A549 (cell line): ENCODE data around the gene TBC1D19. TPM values are rescaled to one million over a fixed set of nuclear protein-coding genes. Genes with fewer than 3 reads are reported as not detected.
"Not testable (repeated sequence)": the region's sequence is repeated elsewhere in the genome, so short reads cannot be mapped to it uniquely, and the experiment has no call there.

Experiments used
- ATAC-seq, 2 experiments: fragments of 200-7000 bp in 1 of 2; fragments of >200 bp in 1 of 2; cut with Nextera tagmentation in 1 of 2; cut with Tn5 transposase in 1 of 2; 3 replicates each; pipeline versions ENCODE4 v1.8.0 to v1.9.1; 2018 to 2020; ENCODE audit warnings: mild to moderate bottlenecking in 1 of 2, moderate library complexity in 1 of 2
- CTCF ChIA-PET: fragments of 300-600 bp; sonication (Branson Sonifier 250); formaldehyde crosslinking; extraction: SDS; loops from one replicate; lab custom pipeline; 2021; ENCODE audit warnings: antibody characterized with exemption, inconsistent platforms; lab: Yijun Ruan, JAX
- POLR2A ChIA-PET: fragments of 350-600 bp; formaldehyde crosslinking; extraction: SDS; loops from one replicate; lab custom pipeline; 2021; ENCODE audit warnings: antibody characterized with exemption, inconsistent platforms; lab: Yijun Ruan, JAX
- DNase-seq, 2 experiments: peaks; one replicate each; pipeline versions ENCODE4 v3.0.0 to v3.0.0-alpha.2; 2011 to 2016; ENCODE audit warnings: low read depth in 1 of 2, low spot score in 1 of 2
- FAIRE-seq: peaks from 2 replicates; lab custom pipeline; 2011; peaks lifted over from hg19 to GRCh38; lab: Jason Lieb, UNC
- H3K27ac ChIP-seq, 2 experiments: fragments of >200 bp; sonication (Bioruptor Twin); formaldehyde crosslinking; 3 replicates each; pipeline ENCODE4 v1.5.1; 2016 to 2017
- H3K4me1 ChIP-seq: fragments of >200 bp; sonication (Bioruptor Twin); formaldehyde crosslinking; 3 replicates; pipeline ENCODE4 v1.6.1; 2016
- H3K4me2 ChIP-seq: fragments of >200 bp; sonication (Bioruptor Twin); formaldehyde crosslinking; 3 replicates; pipeline ENCODE4 v1.6.1; 2016
- H3K4me3 ChIP-seq: fragments of >200 bp; sonication (Bioruptor Twin); formaldehyde crosslinking; 3 replicates; pipeline ENCODE4 v1.5.1; 2016
- H3K9me3 ChIP-seq: fragments of >200 bp; sonication (Bioruptor Twin); formaldehyde crosslinking; 3 replicates; pipeline ENCODE4 v1.6.1; 2016
- BHLHE40 ChIP-seq: IDR thresholded peaks from 2 replicates; pipeline ENCODE4 v1.6.1; 2012; ENCODE audit warnings: low read depth, low read length, inconsistent platforms
- CBX2 ChIP-seq: fragments of 200-600 bp; sonication (generic); IDR thresholded peaks from 2 replicates; pipeline ENCODE4 v1.6.1; 2016; ENCODE audit warnings: low read depth, mild to moderate bottlenecking, borderline replicate concordance
- CEBPB ChIP-seq, 2 experiments: fragments of >200 bp in 1 of 2; sonication (Bioruptor Twin) in 1 of 2; formaldehyde crosslinking in 1 of 2; IDR thresholded peaks; 2 replicates each; pipeline ENCODE4 v1.6.1; 2012 to 2016
- CHD4 ChIP-seq: fragments of 200-600 bp; sonication (generic); IDR thresholded peaks from 2 replicates; pipeline ENCODE4 v1.6.1; 2016; ENCODE audit warnings: antibody characterized with exemption, mild to moderate bottlenecking, borderline replicate concordance
- EHMT2 ChIP-seq: fragments of 200-600 bp; sonication (generic); IDR thresholded peaks from 2 replicates; pipeline ENCODE4 v1.6.1; 2016; ENCODE audit warnings: antibody characterized with exemption, low read depth, mild to moderate bottlenecking, moderate library complexity
- EP300 ChIP-seq, 2 experiments: fragments of >200 bp; sonication (Bioruptor Twin); formaldehyde crosslinking; IDR thresholded peaks; 2 replicates in 1 of 2; 3 replicates in 1 of 2; pipeline ENCODE4 v1.6.1; 2016 to 2017
- FOSL2 ChIP-seq, 2 experiments: fragments of 450-650 bp in 1 of 2; fragments of >200 bp in 1 of 2; sonication (Bioruptor Twin) in 1 of 2; formaldehyde crosslinking; IDR thresholded peaks; 2 replicates each; pipeline versions ENCODE4 v1.5.0 to v1.6.1; 2016 to 2020; ENCODE audit warnings: mild to moderate bottlenecking in 1 of 2, moderate library complexity in 1 of 2
- HDAC2 ChIP-seq: fragments of 200-600 bp; sonication (generic); IDR thresholded peaks from 2 replicates; pipeline ENCODE4 v1.6.1; 2016
- HOXA7 ChIP-seq: fragments of 250-450 bp; sonication (Bioruptor Pico); IDR thresholded peaks from 2 replicates; pipeline ENCODE4 v1.5.0; 2020; ENCODE audit warnings: mild to moderate bottlenecking, moderate library complexity
- HOXB5 ChIP-seq: fragments of 250-450 bp; sonication (Bioruptor Pico); IDR thresholded peaks from 2 replicates; pipeline ENCODE4 v1.5.0; 2020; ENCODE audit warnings: mild to moderate bottlenecking, moderate library complexity
- JUN ChIP-seq, 2 experiments: fragments of >200 bp; sonication (Bioruptor Twin); formaldehyde crosslinking; IDR thresholded peaks; 2 replicates in 1 of 2; 3 replicates in 1 of 2; pipeline ENCODE4 v1.6.1; 2016 to 2017
- KDM5A ChIP-seq: fragments of 200-600 bp; sonication (generic); IDR thresholded peaks from 2 replicates; pipeline ENCODE4 v1.6.1; 2016; ENCODE audit warnings: antibody characterized with exemption, mild to moderate bottlenecking
- NPAS2 ChIP-seq: fragments of 250-450 bp; sonication (Bioruptor Pico); IDR thresholded peaks from 2 replicates; pipeline ENCODE4 v1.8.0; 2022; ENCODE audit warnings: mild to moderate bottlenecking, moderate library complexity, borderline replicate concordance
- POLR2AphosphoS2 ChIP-seq: conservative IDR thresholded peaks from 2 replicates; pipeline ENCODE4 v1.6.1; 2012; ENCODE audit warnings: low read length, improper control_type of control experiment, inconsistent platforms
- RAD21 ChIP-seq, 2 experiments: fragments of >200 bp in 1 of 2; sonication (Bioruptor Twin) in 1 of 2; formaldehyde crosslinking in 1 of 2; IDR thresholded peaks in 1 of 2; conservative IDR thresholded peaks in 1 of 2; 2 replicates in 1 of 2; 3 replicates in 1 of 2; pipeline ENCODE4 v1.6.1; 2012 to 2018; ENCODE audit warnings: inconsistent platforms in 1 of 2
- RARB ChIP-seq: fragments of 250-450 bp; sonication (Bioruptor Pico); IDR thresholded peaks from 2 replicates; pipeline ENCODE4 v1.8.0; 2021; ENCODE audit warnings: mild to moderate bottlenecking, moderate library complexity
- RFX5 ChIP-seq: fragments of 450-650 bp; IDR thresholded peaks from 2 replicates; pipeline ENCODE4 v1.7.1; 2014; ENCODE audit warnings: antibody characterized with exemption, mild to moderate bottlenecking, moderate library complexity
- SMC3 ChIP-seq: fragments of >200 bp; sonication (Bioruptor Twin); formaldehyde crosslinking; IDR thresholded peaks from 3 replicates; pipeline ENCODE4 v1.6.1; 2018; ENCODE audit warnings: inconsistent platforms
- SREBF2 ChIP-seq: fragments of 450-650 bp; IDR thresholded peaks from 2 replicates; pipeline ENCODE4 v1.6.1; 2014; ENCODE audit warnings: mild to moderate bottlenecking, moderate library complexity
- ZC3H11A ChIP-seq: fragments of 450-650 bp; IDR thresholded peaks from 2 replicates; pipeline ENCODE4 v1.6.1; 2014; ENCODE audit warnings: antibody characterized with exemption, mild to moderate bottlenecking
- ZFP36 ChIP-seq: fragments of 450-650 bp; IDR thresholded peaks from 2 replicates; pipeline ENCODE4 v1.6.1; 2014; ENCODE audit warnings: borderline replicate concordance; ENCODE audit not compliant: partially characterized antibody
- WGBS: methylation state at CpG from one replicate; pipeline ENCODE4 v1.1.6; 2017; ENCODE audit errors: missing lambda C conversion rate; 5-methylcytosine and 5-hydroxymethylcytosine counted together
- polyA plus RNA-seq, 4 experiments: library from polyadenylated mRNA; depleted of rRNA in 3 of 4; stranded (reverse); fragments of >200 nt; fragmentation: RNase III in 1 of 4; extraction: RNeasy Plus Mini Kit Qiagen cat#74134 plus additional on column Dnase treatment in 1 of 4; gene quantifications; 2 replicates in 3 of 4; 3 replicates in 1 of 4; pipeline ENCODE4 v1.2.3, GENCODE V29; 2011 to 2017
- TF ChIP-seq, protein P1 (sequence below): fragments of >200 bp; sonication (Bioruptor Twin); formaldehyde crosslinking; IDR thresholded peaks from 3 replicates; pipeline ENCODE4 v1.6.1; 2016
- TF ChIP-seq, protein P2 (sequence below): fragments of >200 bp; sonication (Bioruptor Twin); formaldehyde crosslinking; IDR thresholded peaks from 3 replicates; pipeline ENCODE4 v1.5.1; 2016
- TF ChIP-seq, protein P3 (sequence below): fragments of 200-600 bp; sonication (generic); IDR thresholded peaks from 2 replicates; pipeline ENCODE4 v1.6.1; 2016; ENCODE audit warnings: antibody characterized with exemption, mild to moderate bottlenecking, moderate library complexity
- TF ChIP-seq, protein P4 (sequence below): fragments of 250-450 bp; sonication (Bioruptor Pico); IDR thresholded peaks from 2 replicates; pipeline ENCODE4 v1.5.0; 2021; ENCODE audit warnings: mild to moderate bottlenecking, moderate library complexity, borderline replicate concordance
- TF ChIP-seq, protein P5 (sequence below): IDR thresholded peaks from 2 replicates; pipeline ENCODE4 v1.6.1; 2012

TBC1D19 gene
- polyA plus RNA-seq, 2 of the 4 experiments (the other 2 are of a cell fraction) = 4.1 to 11.7 TPM

DNA sequence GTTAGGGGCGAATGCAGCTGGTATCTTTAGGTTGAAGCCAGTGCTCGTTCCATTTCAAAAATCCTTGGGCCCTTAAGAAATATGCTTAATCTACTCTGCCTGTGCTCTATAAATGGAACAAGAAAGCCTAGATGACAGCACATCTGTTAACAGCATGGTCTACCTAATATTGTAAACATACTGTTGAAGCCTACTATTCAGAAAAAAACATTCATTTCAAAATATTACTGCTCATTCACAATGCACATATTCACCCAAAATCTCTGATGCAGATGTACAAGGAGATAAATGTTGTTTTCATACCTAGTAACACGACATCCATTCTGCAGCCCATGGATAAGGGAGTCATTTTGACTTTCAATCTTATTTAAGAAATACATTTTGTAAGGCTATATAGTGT lies 106.6 kb downstream of the TBC1D19 start:
- ChIA-PET CTCF (no interaction called here), POLR2A (no interaction called here)
- ATAC-seq = no peak
- no peak for DNase-seq
- H3K9me3 ChIP-seq = no peaks in the 10 kb centered on the region
- H3K27ac ChIP-seq = no peak overlapping the region
- no peak overlapping the region for H3K4me3 ChIP-seq
- FAIRE-seq = no peak
- H3K4me2 ChIP-seq = no peak overlapping the region
- 63% methylated on average over 3 of the region's 3 CpGs for WGBS
- peaks cover 8% of the 10 kb centered on the region; the same call in 1 of the 3 replicates for H3K4me1 ChIP-seq
- no peak for TF ChIP-seq NPAS2 (CRISPR knock-in tag)
- no peak for TF ChIP-seq RARB (CRISPR knock-in tag)
- no peak for TF ChIP-seq HDAC2
- no peak for TF ChIP-seq EHMT2
- no peak for TF ChIP-seq CEBPB (IDR thresholded peaks at IDR 0.05)
- TF ChIP-seq, protein P1, sequence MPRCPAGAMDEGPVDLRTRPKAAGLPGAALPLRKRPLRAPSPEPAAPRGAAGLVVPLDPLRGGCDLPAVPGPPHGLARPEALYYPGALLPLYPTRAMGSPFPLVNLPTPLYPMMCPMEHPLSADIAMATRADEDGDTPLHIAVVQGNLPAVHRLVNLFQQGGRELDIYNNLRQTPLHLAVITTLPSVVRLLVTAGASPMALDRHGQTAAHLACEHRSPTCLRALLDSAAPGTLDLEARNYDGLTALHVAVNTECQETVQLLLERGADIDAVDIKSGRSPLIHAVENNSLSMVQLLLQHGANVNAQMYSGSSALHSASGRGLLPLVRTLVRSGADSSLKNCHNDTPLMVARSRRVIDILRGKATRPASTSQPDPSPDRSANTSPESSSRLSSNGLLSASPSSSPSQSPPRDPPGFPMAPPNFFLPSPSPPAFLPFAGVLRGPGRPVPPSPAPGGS = no peak

DNA sequence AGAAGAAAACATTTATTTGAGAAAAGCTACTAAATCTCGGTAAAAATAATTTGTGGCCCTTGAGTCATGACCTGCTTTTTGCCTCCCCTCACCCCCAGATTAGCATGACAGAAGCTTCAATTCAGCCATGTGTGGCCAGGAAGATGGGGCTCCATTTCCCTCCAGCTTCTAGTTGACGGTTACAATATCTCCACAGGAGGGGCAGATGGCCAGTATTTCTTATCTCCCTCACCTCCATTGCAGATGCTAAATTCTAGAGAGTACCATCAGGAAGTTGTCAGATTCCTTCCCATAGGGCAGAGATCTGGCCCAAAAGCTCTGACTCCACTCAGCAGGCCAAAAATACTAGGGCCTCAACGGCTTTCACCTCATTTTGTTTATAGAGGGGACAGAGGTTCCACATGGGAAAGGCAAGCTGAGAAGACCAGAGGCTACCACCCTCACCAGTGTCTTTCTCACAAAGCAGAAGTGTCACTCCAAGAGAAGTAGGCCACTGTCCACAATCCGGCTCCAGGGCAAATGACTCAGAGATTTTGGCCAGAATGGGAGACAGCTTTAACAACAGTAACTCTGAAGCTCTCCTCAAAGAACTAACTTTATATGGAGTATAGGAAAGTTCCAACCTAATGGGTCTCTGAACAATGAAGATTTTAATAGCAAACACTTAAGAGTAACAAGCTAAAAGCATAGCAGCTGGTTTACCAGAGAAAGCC lies 108.3 kb downstream of the TBC1D19 start:
- ATAC-seq (no peak), FAIRE-seq (no peak)
- CTCF ChIA-PET = interaction anchor here (1.2 kb wide), 1 partner anchor 26 kb away, joined by 3 read pairs; no protein-coding TSS in a partner anchor
- WGBS = 94% methylated on average over 4 of the region's 4 CpGs
- no peak overlapping the region for H3K4me3 ChIP-seq
- TF ChIP-seq KDM5A = no peak
- TF ChIP-seq SMC3 = no peak
- no peak for TF ChIP-seq HOXB5 (CRISPR knock-in tag)
- no peak for TF ChIP-seq ZFP36
- TF ChIP-seq SREBF2 = no peak
- TF ChIP-seq BHLHE40 = no peak
- TF ChIP-seq, protein P2, sequence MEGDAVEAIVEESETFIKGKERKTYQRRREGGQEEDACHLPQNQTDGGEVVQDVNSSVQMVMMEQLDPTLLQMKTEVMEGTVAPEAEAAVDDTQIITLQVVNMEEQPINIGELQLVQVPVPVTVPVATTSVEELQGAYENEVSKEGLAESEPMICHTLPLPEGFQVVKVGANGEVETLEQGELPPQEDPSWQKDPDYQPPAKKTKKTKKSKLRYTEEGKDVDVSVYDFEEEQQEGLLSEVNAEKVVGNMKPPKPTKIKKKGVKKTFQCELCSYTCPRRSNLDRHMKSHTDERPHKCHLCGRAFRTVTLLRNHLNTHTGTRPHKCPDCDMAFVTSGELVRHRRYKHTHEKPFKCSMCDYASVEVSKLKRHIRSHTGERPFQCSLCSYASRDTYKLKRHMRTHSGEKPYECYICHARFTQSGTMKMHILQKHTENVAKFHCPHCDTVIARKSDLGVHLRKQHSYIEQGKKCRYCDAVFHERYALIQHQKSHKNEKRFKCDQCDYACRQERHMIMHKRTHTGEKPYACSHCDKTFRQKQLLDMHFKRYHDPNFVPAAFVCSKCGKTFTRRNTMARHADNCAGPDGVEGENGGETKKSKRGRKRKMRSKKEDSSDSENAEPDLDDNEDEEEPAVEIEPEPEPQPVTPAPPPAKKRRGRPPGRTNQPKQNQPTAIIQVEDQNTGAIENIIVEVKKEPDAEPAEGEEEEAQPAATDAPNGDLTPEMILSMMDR = no peak
- TF ChIP-seq CHD4 = no peak
- no peak for TF ChIP-seq EP300 (IDR thresholded peaks at IDR 0.05)
- no peak for TF ChIP-seq HOXA7
- TF ChIP-seq POLR2AphosphoS2 = no peak
- no peak for TF ChIP-seq RFX5
- TF ChIP-seq, protein P3, sequence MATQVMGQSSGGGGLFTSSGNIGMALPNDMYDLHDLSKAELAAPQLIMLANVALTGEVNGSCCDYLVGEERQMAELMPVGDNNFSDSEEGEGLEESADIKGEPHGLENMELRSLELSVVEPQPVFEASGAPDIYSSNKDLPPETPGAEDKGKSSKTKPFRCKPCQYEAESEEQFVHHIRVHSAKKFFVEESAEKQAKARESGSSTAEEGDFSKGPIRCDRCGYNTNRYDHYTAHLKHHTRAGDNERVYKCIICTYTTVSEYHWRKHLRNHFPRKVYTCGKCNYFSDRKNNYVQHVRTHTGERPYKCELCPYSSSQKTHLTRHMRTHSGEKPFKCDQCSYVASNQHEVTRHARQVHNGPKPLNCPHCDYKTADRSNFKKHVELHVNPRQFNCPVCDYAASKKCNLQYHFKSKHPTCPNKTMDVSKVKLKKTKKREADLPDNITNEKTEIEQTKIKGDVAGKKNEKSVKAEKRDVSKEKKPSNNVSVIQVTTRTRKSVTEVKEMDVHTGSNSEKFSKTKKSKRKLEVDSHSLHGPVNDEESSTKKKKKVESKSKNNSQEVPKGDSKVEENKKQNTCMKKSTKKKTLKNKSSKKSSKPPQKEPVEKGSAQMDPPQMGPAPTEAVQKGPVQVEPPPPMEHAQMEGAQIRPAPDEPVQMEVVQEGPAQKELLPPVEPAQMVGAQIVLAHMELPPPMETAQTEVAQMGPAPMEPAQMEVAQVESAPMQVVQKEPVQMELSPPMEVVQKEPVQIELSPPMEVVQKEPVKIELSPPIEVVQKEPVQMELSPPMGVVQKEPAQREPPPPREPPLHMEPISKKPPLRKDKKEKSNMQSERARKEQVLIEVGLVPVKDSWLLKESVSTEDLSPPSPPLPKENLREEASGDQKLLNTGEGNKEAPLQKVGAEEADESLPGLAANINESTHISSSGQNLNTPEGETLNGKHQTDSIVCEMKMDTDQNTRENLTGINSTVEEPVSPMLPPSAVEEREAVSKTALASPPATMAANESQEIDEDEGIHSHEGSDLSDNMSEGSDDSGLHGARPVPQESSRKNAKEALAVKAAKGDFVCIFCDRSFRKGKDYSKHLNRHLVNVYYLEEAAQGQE = no peak
- no peak for TF ChIP-seq RAD21 (conservative IDR thresholded peaks at IDR 0.05 in 1 of 2, IDR thresholded peaks at IDR 0.05 in 1 of 2)
- no peak for TF ChIP-seq FOSL2 (IDR thresholded peaks at IDR 0.05)
- TF ChIP-seq FOSL2 (CRISPR knock-in tag; IDR thresholded peaks at IDR 0.05) = no peak
- TF ChIP-seq CBX2 = no peak
- no peak for TF ChIP-seq ZC3H11A
- TF ChIP-seq, protein P4, sequence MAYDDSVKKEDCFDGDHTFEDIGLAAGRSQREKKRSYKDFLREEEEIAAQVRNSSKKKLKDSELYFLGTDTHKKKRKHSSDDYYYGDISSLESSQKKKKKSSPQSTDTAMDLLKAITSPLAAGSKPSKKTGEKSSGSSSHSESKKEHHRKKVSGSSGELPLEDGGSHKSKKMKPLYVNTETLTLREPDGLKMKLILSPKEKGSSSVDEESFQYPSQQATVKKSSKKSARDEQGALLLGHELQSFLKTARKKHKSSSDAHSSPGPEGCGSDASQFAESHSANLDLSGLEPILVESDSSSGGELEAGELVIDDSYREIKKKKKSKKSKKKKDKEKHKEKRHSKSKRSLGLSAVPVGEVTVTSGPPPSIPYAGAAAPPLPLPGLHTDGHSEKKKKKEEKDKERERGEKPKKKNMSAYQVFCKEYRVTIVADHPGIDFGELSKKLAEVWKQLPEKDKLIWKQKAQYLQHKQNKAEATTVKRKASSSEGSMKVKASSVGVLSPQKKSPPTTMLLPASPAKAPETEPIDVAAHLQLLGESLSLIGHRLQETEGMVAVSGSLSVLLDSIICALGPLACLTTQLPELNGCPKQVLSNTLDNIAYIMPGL (CRISPR knock-in tag) = no peak
- TF ChIP-seq, protein P5, sequence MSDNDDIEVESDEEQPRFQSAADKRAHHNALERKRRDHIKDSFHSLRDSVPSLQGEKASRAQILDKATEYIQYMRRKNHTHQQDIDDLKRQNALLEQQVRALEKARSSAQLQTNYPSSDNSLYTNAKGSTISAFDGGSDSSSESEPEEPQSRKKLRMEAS = no peak
- TF ChIP-seq JUN (IDR thresholded peaks at IDR 0.05) = no peak
- TF ChIP-seq, all 56 proteins: peak for 0
- H3K4me1 ChIP-seq = peaks cover 8% of the 10 kb centered on the region; the same call in 1 of the 3 replicates
- H3K4me2 ChIP-seq = no peak overlapping the region
- H3K27ac ChIP-seq = no peak overlapping the region
- no peaks in the 10 kb centered on the region for H3K9me3 ChIP-seq
- no peak for DNase-seq
- POLR2A ChIA-PET = no interaction called here

DNA sequence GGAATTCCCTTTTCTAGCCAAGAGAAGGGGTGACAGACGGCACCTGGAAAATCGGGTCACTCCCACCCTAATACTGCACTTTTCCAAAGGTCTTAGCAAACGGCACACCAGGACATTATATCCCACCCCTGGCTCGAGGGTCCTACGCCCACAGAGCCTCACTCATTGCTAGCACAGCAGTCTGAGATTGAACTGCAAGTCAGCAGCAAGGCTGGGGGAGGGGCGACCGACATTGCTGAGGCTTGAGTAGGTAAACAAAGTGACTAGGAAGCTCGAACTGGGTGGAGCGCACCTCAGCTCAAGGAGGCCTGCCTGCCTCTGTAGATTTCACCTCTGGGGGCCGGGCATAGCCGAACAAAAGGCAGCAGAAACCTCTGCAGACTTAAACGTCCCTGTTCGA lies 110.2 kb downstream of the TBC1D19 start:
- H3K27ac ChIP-seq, ATAC-seq, H3K9me3 ChIP-seq, CTCF ChIA-PET, DNase-seq, FAIRE-seq, POLR2A ChIA-PET, H3K4me1 ChIP-seq, H3K4me2 ChIP-seq, H3K4me3 ChIP-seq: not testable (repeated sequence)
- WGBS = 80% methylated on average over 8 of the region's 13 CpGs
